Cerebellar nuclear complex (tissue), 1 donor: ENCODE measurements around the gene RERE.
"Not testable (repeated sequence)": the region's sequence is repeated elsewhere in the genome, so short reads cannot be mapped to it uniquely, and the experiment has no call there.

Source experiments
- DNase-seq, 2 experiments: peaks; one replicate each; lab custom pipeline; 2025; lab: John Stamatoyannopoulos, UW

Gene RERE

GRCh38 chr1:8516278-8516777 lies 301.1 kb downstream of the RERE start:
- no peak for DNase-seq

- DNase-seq = no peak
Measured at GRCh38 chr1:8512504-8512903, 304.9 kb downstream of the RERE start.

GRCh38 chr1:8510041-8510823 lies 307.2 kb downstream of the RERE start:
- DNase-seq = no peak

- DNase-seq = no peak
Measured at GRCh38 chr1:8509579-8509978, 307.9 kb downstream of the RERE start.

GRCh38 chr1:8506995-8507615 lies 310.3 kb downstream of the RERE start:
- DNase-seq = no peak

- DNase-seq = no peak
Measured at GRCh38 chr1:8506456-8506855, 311.0 kb downstream of the RERE start.

- DNase-seq = no peak
Measured at GRCh38 chr1:8503842-8504241, 313.6 kb downstream of the RERE start.

GRCh38 chr1:8502949-8503348 lies 314.5 kb downstream of the RERE start:
- not testable (repeated sequence) for DNase-seq

- no peak for DNase-seq
Measured at GRCh38 chr1:8497210-8497819, 320.1 kb downstream of the RERE start.

GRCh38 chr1:8496473-8496872 lies 321.0 kb downstream of the RERE start:
- DNase-seq = no peak

- DNase-seq = no peak
Measured at GRCh38 chr1:8495928-8496401, 321.5 kb downstream of the RERE start.

- DNase-seq = no peak
Measured at GRCh38 chr1:8494681-8495080, 322.8 kb downstream of the RERE start.

- no peak for DNase-seq
Measured at GRCh38 chr1:8493916-8494540, 323.4 kb downstream of the RERE start.

- no peak for DNase-seq
Measured at GRCh38 chr1:8487249-8487648, 330.2 kb downstream of the RERE start.

GRCh38 chr1:8486047-8486446 lies 331.4 kb downstream of the RERE start:
- DNase-seq = no peak

- DNase-seq = no peak
Measured at GRCh38 chr1:8483586-8483985, 333.9 kb downstream of the RERE start.

GRCh38 chr1:8482979-8483381 lies 334.5 kb downstream of the RERE start:
- no peak for DNase-seq

- no peak for DNase-seq
Measured at GRCh38 chr1:8481650-8482380, 335.6 kb downstream of the RERE start.

- no peak for DNase-seq
Measured at GRCh38 chr1:8478566-8478965, 338.9 kb downstream of the RERE start.

- no peak for DNase-seq
Measured at GRCh38 chr1:8477983-8478362, 339.5 kb downstream of the RERE start.

GRCh38 chr1:8477166-8477982 lies 340.1 kb downstream of the RERE start:
- DNase-seq = no peak
